ENCODE data around the gene CLDN3. TPM values are rescaled to one million over a fixed set of nuclear protein-coding genes. Genes with fewer than 3 reads are reported as not detected.
"Not testable (repeated sequence)": the region's sequence is repeated elsewhere in the genome, so short reads cannot be mapped to it uniquely, and the experiment has no call there.

CLDN3 gene
- total and polyA plus RNA-seq, 10 of the 15 experiments (the other 5 are each of a cell fraction or from before 2014, with no cell fraction given) = 0.05 TPM; not detected in 9

DNA sequence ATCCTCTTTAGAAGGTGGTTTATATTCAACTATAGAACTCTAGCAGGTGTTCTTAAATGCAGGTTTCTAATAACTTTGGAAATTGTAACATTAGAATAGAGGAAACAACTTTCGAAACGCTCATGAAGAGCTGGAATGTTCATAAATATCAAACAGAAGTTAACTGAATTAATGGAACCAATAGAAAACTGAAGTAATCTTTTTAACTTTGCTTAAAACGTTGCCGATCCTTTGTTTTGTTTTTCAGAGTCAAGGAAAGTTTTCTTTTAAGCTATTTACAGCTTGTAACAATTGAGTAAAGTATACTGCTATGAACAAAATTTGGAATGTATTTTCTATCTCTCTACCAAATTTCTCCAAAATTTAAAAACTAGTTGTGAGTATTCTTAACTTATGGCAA, 19.0 kb upstream of the CLDN3 start:
- BruUV-seq (replicated peaks) = no TSS peak
- H3K4me3 ChIP-seq = no peak overlapping the region
- H4K20me1 ChIP-seq (ENCODE audit: control insufficient read depth, insufficient read depth) = no peaks in the 10 kb centered on the region
- no peak overlapping the region for H2AFZ ChIP-seq (ENCODE audit: control insufficient read depth, low read depth, low read length)
- ATAC-seq (no peak), FAIRE-seq (no peak), DNase-seq (ENCODE audit: low read depth, low spot score) (no peak)
- no peak overlapping the region for H3K4me2 ChIP-seq (ENCODE audit: control insufficient read depth, insufficient read depth)
- no peaks in the 10 kb centered on the region for H3K79me2 ChIP-seq (ENCODE audit: control insufficient read depth, insufficient read depth, low read length)
- no peaks in the 10 kb centered on the region for H3K36me3 ChIP-seq (ENCODE audit: control insufficient read depth in 2 of 2, insufficient read depth in 2 of 2, low read length in 1 of 2)
- H3K9ac ChIP-seq (ENCODE audit: control insufficient read depth, insufficient read depth, low read length) = no peak overlapping the region
- intact Hi-C loops (cut with micrococcal nuclease; ENCODE audit: unreplicated experiment) (no loop called here), in situ Hi-C loops (cut with MboI) (no loop called here)
- ChIA-PET CTCF (no interaction called here), POLR2A (no interaction called here), SMC1A (ENCODE audit: uncharacterized antibody, unreplicated experiment) (no interaction called here), RAD21 (ENCODE audit: unreplicated experiment) (no interaction called here)
- H3K9me3 ChIP-seq (replicated peaks; ENCODE audit: control insufficient read depth, insufficient read depth, low read length) = no peaks in the 10 kb centered on the region
- TF ChIP-seq RCOR1 (conservative IDR thresholded peaks at IDR 0.05; ENCODE audit: low read depth, low read length) (no peak), TARDBP (IDR thresholded peaks at IDR 0.05; ENCODE audit: borderline replicate concordance) (no peak), SMAD5 (IDR thresholded peaks at IDR 0.05; ENCODE audit: low read depth) (no peak)
- no peak overlapping the region for H3K27ac ChIP-seq (ENCODE audit: control insufficient read depth, insufficient read depth)
- H3K4me1 ChIP-seq (ENCODE audit: control insufficient read depth, insufficient read depth, low read length) = no peaks in the 10 kb centered on the region
- H3K27me3 ChIP-seq (replicated peaks in 1 of 2; ENCODE audit: control insufficient read depth in 2 of 2, insufficient read depth in 2 of 2, low read length in 1 of 2) = no peaks in the 10 kb centered on the region
- WGBS (ENCODE audit: insufficient coverage, insufficient replicate concordance, low lambda C conversion rate, missing lambda C conversion rate) = 53% methylated on average over 4 of the region's 4 CpGs

DNA sequence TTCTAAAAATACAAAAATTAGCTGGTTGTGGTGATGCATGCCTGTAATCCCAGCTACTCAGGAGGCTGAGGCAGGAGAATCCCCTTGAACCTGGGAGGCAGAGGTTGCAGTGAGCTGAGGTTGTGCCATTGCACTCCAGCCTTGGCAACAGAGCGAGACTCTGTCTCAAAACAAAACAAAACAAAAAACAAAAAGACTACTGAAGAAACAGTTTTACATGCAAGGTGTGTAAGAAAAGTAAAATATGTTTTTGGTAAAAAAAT, 17.6 kb upstream of the CLDN3 start:
- H3K4me1 ChIP-seq (ENCODE audit: control insufficient read depth, insufficient read depth, low read length); BruUV-seq (replicated peaks); H3K27me3 ChIP-seq (replicated peaks in 1 of 2; ENCODE audit: control insufficient read depth in 2 of 2, insufficient read depth in 2 of 2, low read length in 1 of 2); in situ Hi-C loops (cut with MboI); POLR2A ChIA-PET; H3K9me3 ChIP-seq (replicated peaks; ENCODE audit: control insufficient read depth, insufficient read depth, low read length); ATAC-seq; DNase-seq (ENCODE audit: low read depth, low spot score); H4K20me1 ChIP-seq (ENCODE audit: control insufficient read depth, insufficient read depth); H2AFZ ChIP-seq (ENCODE audit: control insufficient read depth, low read depth, low read length); RAD21 ChIA-PET (ENCODE audit: unreplicated experiment); H3K4me2 ChIP-seq (ENCODE audit: control insufficient read depth, insufficient read depth); intact Hi-C loops (cut with micrococcal nuclease; ENCODE audit: unreplicated experiment); H3K36me3 ChIP-seq (ENCODE audit: control insufficient read depth in 2 of 2, insufficient read depth in 2 of 2, low read length in 1 of 2); H3K79me2 ChIP-seq (ENCODE audit: control insufficient read depth, insufficient read depth, low read length); SMC1A ChIA-PET (ENCODE audit: uncharacterized antibody, unreplicated experiment); H3K4me3 ChIP-seq; FAIRE-seq; H3K9ac ChIP-seq (ENCODE audit: control insufficient read depth, insufficient read depth, low read length); H3K27ac ChIP-seq (ENCODE audit: control insufficient read depth, insufficient read depth): not testable (repeated sequence)
- CTCF ChIA-PET = interaction anchor here (0.6 kb wide), 1 partner anchor 20 kb away, joined by 3 read pairs; no protein-coding TSS in a partner anchor
- WGBS (ENCODE audit: insufficient coverage, insufficient replicate concordance, low lambda C conversion rate, missing lambda C conversion rate) = 0% methylated on average over 1 of the region's 1 CpG

All from GM12878 (cell line).